Umbilical cord (tissue), 2 donors: ENCODE measurements around the gene CALR3. TPM values are rescaled to one million over a fixed set of nuclear protein-coding genes. Genes with fewer than 3 reads are reported as not detected.
"Not testable (repeated sequence)": the region's sequence is repeated elsewhere in the genome, so short reads cannot be mapped to it uniquely, and the experiment has no call there.

Source experiments
- DNase-seq: peaks from one replicate; pipeline ENCODE4 v3.0.0-alpha.2; 2015; ENCODE audit warnings: low spot score
- total RNA-seq: library from RNA; depleted of rRNA; stranded (reverse); fragments of >200 nt; gene quantifications from one replicate; pipeline ENCODE4 v1.2.3, GENCODE V29; 2014; ENCODE audit warnings: low replicate concordance; ENCODE audit not compliant: insufficient read depth

The CALR3 gene
- total RNA-seq, 1 donor from 2014 or later = not detected

DNA sequence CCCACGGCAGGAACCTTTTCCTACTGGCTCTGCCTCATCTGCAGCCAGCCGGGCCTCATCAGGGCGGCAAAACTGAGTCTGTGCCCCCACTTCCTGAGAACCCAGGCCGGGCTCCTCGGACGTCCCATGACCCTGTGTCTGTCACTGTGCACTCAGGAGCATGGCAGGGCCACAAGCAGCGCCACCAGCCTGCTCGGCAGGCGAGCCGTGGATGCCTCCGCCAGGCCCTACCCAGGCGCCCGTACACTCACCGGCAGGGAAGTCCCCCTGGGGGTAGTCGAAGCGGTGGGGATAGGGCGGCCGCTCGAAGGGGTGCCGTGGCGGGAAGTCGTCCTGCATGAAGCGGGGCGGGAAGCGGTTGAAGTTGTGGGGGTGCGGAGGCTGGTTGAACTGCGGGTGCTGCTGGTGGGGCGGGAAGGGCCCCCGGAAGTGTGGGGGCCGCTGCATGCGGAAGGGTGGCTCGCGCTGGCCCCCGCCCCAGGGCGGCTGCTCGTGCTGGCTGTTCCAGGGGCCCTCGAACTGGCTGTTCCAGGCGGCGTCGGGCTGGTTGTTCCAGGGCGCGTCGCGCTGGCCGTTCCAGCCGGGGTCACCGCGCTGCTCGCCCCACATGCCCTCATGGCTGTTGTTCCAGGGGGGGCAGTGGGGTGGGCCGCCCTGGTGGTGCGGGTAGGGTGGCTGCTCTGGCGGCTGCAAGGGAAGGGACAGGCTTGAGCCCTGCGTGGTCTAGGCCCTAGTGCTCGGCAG, 29.2 kb upstream of the CALR3 start:
- DNase-seq = no peak

DNA sequence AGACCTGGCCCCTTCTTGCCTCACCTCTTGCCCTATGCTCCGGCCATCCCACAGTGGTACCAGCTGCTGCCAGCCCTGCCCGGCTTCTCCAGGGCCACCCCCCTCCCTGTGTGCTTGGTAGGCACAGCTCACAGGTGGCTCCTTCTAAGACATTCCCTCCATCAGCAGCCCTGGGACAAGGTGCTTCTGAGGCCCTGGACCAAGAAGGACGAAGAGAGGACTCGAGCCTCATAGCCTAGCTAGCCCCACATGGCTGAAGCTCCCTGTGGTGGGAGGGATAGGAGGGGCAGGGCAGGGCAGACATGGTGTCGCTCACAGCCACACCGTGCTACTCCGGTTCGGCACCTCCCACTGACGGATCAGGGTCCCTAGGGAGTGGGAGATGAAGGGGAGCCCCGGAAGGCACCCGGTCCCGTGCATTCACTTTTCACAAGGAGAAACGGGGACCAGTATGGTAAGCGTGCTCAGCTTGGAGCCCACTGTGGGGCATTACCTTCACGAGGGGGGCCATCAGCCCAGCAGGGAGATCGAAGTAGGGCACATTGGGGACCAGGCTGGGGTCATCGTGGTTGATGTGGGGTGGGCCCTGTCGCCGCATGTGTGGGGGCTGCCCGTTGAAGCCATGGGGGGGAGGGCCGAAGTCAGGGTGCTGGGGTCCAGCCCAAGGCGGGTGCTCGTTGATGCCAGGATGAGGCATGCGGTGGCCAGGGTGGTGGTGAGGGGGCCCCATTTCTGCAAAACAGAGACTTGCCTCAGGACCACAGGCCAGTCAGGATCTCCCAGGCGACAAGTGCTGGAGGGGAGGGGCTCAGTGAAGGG, 26.8 kb upstream of the CALR3 start:
- DNase-seq = no peak

DNA sequence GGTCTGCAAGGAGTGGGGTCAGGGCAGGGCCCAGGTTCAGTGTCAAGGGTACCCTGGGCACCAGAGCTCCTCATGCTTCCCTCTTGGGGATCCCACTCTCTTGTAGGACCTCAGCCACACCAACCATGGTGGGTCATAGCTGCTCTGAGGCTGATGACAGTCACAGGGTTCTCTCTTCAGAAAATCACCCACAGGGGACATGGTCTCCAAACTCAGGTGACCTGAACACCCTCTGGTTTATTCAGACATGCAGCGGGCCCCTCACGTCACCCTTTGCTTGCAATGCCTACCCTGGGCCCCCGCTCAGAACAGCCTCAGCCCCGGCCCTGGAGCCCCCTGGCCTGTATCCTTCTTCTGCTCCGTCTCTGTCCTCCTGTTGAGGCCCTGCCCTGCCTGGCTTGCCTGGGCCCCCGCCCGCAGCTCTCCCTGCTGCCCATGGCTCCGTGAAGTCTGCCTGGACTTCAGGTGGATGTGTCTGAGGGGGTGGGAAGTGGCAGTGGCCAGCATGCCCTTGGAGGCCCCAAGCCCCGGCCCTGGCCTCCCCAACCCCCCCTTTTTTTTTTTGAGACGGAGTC, 25.8 kb upstream of the CALR3 start:
- no peak for DNase-seq

DNA sequence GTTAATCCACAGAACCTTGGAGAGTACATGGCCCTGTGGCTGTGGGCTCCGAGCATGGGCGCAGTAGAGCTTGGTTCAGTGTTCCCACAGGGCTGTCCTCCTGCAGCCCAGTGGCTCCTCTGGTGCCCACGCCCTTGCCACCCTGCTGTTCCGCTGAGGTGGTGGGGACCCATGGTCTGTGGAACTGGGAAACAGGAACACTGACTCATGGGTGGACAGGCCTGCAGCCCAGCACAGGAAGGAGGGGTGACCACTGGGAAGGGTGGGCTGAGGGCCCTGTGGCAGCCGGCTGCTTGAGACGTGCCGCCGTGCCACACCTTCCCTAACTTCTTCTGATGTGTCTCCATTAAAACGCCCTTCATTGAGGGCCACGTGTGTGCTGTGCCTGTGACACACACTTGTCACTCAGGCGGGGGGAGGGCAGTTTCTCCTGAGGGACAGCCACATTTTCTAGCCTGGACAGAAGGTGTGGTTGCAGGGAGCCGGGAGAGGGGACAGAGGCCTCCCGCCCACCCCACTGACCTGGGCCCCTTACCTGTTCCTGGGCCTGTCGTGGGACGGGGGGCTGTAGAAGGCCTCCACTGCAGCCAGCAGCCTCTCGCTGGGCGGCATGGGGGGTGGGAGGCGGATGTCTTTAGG, 25.1 kb upstream of the CALR3 start:
- DNase-seq = no peak

DNA sequence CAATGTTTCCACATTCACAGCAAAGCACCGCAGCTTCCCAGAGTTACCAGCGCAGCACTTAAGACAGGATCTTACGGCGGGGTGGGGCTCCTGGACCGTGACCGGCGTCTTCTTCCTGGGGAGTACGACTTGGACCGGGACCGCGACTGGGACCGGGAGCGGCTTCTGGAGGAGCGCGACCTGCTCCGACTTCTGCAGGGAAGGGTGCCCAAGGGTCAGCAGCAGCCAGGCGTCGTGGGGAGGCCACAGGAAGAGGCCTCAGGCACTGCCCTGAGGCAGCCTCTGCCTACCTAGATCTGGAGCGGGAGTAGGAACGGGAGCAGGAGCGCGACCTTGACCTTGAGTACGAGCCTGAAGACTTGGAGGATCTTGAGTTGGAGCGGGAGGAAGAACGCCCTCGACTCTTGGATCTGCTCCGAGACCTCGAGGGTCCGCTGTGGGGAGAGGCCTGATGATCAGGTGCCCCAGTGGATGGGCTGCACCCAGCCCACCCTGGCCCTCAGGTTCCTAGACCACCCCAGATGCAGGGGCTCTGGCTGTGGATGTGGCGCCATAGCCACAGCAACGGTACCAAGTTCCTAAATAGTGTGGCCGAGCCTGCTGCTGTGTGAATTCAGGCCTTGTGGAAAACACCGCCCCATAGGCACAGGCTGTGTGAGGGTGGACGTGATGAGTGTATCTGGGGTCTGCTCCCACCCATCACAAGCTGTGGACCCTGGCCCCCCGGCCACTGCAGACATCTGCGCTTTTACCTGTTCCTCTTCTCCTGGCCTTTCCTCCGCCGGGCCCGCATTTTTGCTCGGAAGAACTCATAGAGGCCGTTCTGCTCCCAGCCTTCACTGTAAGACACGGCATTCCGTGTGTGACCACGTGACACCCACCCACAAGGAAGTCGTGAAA, 24.4 kb upstream of the CALR3 start:
- DNase-seq = no peak

DNA sequence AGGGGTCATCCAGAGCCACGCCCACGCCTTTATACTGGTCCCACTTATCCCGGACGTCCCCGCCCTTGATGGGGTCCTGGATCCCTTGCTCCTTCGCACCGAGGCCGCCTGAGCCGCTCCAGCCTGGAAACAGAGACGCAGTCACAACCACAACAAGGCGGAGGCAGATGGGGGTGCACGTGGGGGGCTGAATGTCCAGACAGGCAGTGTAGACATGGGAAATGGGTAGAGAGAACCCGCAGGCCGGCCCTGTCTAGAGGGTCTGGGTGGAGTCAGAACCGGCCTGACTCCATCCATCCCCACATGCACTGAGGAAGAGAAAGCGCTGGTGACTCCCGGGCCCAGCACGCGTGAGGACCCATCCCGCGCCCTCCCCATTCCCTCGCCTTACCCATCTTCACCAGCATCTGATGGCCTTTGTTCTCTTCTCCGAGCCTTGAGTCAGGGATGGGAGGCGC, 23.3 kb upstream of the CALR3 start:
- no peak for DNase-seq

DNA sequence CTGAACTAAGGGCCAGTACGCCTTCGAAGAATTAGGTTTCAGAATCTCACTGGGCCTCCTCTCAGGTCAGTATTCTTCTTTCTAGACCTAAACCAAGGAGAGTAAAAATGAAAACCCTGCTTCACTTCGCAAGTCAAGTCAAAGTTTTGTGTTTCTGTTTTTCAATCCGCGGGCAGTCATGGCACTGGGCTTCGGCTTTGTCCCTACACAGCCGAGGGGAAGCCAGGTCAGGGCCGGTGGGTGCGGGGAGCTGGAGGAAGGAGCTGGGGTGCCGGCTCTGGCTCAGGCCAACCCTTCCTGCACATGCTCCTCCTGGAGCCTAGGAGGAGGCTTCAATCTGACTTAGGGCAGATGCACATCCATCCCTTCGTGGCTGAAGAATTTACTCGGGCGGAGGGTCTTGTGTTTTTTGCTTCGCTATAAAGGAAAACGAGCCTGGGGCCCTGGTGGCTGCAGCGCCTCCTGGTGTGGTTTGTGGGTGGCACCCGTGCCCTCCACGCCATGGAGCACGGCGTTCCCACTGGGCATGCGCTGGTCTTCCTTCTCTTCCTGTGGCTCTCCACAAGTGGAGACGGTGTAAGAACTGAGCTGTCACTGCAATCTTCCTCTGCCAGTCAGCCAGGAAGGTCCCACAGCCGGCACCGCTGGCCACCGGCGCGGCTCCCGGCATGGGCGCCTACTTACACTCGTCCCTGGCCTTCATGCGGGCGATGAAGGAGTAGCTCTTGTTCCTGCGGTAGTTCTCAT, 22.7 kb upstream of the CALR3 start:
- DNase-seq = no peak

DNA sequence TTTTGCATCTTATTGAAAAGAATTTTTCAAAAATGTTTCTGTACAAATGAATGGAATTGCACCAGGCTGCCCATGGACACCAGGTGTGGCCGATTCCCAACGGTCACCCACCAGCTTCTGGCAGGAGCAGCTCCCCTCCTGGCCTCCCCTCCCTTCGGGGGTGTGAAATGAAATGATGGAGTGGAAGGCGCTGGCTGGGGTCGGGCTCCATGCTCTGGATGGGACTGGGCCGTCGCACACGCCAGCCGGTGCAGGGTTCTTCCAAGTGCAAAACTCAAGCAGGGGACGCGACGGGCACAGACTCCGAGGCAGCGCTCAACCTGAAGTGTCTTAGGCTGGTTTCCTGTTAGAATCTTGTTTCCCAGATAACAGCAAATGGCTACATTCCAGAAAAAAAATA, 22.1 kb upstream of the CALR3 start:
- no peak for DNase-seq

DNA sequence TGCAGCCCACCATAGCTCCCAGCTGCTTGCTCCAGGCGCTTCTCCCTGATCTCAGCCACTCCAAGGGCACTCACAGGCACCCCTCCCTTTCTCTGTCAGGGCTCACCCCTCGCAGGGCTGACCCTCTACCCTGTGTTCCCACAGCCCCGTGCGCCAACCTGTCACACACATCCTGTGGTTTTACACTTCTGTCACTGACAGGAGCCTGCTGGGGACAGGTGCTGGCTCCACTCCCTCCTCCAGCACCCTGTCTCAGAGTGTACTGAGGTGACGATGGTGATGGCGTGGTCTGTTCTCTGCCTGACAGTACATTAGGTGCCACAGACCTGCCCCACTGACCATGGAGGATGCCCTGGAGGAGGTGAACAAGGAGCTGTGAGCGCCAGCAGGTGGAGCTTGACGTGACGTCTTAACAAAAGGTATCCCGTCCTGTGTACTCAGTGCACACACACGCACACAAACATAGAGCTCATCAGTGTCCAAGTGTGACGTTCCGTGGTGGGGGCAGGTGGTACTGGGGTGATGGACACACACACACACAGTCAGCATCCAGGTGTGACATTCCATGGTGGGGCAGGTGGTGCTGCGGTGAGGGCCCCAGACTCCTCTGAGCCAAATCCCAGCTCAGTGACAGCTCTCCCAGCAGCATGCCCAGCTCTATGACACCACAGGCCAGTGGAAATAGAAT, 21.1 kb upstream of the CALR3 start:
- no peak for DNase-seq

DNA sequence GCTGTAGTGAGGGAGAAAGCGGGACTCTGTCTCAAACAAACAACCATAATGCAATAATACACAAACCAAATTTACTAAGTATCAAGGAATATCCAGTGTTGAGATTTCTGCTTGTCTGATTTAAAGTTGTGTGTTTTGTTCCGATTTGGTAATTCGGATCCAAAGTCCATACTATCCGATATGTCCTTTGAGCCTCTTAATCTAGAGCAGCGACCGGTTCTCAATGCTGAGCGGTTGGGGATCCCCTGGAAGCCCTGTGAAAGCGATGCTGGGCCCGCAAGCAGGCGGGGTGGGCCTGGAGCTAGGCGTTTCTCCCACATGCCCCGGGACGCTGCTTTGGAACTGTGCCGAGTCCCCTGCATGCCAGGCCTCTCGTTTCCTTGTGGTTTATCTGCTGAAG, 20.4 kb upstream of the CALR3 start:
- no peak for DNase-seq

DNA sequence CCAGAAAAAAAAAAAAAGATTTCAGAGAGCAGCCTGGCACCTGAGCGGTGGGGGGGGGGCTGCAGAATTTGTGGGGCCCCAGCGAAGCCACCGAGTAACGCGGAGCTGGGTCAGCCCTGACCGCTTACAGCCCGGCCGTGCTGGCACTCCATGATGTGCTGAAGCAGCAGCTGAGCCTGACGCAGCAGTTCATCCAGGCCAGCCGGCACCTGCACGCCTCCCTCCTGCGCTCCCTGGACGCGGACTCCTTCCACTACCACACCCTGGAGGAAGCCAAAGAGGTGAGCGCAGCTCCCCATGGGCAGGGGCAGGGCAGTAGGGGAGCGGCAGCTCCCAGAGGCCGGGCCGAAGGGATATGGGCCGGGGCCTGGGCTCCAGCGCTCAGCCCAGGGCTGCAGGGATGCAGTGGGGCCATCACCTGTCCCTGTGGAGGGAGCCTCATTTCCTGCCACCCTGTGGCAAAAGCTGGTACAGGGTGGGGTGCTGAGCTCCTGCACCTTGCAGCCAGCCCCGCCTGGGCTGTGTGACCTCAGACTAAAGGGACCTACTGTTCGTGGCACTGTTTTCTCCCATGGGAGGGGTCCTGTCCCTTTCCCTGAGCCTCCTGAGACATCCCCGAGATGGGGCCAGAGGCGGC, 18.5 kb upstream of the CALR3 start:
- no peak for DNase-seq

DNA sequence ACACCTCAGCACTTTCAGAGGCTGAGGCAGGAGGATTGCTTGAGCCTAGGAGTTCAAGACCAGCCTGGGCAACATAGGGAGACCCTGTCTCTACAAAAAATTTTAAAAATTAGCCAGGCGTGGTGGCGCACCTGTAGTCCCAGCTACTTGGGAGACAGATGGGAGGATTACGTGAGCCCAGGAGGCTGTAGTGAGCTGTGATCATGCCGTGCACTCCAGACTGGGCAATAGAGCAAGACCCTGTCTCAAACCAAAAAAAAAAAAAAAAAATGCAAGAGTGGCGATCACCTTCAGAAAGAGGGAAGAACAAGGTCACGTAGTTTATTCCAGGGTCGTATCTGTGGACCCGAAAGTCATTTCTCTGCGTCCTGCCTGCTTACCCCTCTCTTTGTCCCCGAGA, 16.6 kb upstream of the CALR3 start:
- not testable (repeated sequence) for DNase-seq

DNA sequence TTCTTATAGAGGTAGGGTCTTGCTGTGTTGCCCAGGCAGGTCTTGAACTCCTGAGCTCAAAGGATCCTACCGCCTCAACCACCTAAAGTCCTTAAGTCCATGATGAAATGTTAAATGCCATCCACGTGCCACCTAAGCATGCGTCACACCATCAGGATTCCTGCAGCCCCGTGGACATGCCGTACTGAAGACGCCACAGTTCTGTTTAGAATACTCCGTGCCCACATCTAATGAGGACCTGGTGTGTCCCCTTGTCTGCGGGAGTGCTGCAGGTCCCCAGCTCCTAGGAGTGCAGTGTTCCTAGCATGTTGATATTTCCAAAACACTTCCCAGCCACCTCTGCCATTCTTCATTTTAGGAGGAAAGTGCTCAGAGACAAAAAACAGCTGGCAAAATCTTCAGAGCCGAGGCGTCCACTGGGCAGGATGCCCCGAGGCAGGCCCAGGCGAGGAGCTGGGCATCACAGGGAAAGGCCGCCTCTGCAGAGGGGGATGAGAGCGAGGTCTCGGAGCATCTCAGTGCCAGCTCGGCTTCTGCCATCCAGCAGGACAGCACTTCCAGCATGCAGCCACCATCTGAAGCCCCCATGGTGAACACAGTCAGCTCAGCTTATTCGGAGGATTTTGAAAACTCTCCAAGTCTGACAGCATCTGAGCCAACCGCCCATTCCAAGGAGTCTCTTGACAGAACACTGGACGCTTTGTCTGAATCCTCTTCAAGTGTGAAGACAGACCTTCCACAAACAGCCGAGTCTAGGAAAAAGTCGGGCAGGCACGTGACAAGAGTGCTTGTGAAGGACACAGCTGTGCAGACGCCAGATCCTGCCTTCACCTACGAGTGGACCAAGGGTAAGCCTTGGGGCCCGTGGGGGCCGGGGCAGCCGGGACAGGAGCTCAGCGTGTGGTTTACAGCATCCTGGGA, 13.4 kb upstream of the CALR3 start:
- DNase-seq = no peak

DNA sequence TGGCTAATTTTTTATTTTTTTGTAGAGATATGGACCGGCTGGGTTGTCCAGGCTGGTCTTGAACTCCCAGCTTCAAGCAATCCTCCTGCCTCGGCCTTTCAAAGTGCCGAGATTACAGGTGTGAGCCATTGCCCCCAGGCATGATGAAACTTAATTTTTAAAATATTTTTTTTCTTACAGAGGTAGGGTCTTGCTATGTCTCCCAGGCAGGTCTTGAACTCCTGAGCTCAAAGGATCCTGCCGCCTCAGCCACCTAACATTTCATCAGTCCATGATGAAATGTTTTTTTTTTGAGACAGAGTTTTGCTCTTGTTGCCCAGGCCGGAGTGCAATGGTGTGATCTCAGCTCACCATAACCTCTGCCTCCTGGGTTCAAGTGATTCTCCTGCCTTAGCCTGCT, 12.6 kb upstream of the CALR3 start:
- DNase-seq = no peak

DNA sequence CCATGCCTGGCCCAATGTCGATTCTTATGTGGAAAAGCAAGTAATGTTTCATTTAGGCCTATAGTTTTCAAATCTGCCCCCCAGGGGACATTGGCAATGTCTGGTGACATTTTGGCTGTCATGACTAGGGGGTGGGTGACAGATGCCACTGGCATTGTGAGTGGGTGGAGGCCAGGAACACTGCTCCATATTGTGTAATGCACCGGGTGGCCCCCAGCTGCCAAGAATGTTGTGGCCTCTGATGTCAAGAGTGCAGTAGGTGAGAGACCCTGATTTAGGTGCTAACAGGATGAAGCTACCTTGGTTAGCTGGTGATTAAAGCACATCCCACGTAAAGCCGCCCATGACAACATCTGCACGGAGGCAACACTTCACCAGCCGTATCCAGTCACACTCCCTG, 11.0 kb upstream of the CALR3 start:
- DNase-seq = no peak

DNA sequence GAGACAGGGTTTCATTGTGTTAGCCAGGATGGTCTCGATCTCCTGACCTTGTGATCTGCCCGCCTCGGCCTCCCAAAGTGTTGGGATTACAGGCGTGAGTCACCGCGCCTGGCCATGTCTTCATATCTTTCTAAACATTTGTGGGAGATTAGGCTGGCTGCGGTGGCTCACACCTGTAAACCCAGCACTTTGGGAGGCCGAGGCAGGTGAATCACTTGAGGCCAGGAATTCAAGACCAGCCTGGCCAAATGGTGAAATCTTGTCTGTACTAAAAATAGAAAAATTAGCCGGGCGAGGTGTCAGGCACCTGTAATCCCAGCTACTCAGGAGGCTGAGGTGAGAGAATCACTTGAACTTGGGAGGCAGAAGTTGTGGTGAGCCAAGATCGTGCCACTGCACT, 10.2 kb upstream of the CALR3 start:
- DNase-seq = not testable (repeated sequence)

DNA sequence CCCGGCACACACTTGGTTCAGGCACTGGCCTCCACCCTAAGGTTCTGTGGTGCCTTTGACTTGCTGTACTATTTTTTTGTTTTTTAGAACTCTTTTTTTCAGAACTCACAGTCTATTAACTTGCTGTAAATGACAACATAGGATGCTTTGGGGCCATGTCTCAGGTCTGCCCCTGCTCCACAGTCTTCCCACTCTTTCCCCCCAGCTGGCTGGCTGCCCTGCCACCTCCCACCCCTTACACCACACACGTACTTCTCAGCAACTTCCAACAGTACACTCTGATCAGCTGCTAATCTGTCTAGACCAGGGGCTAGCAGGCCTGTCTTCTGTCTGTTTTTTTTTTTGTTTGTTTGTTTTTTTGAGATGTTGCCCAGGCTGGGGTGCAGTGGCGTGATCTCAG, 8.3 kb upstream of the CALR3 start:
- DNase-seq = no peak

DNA sequence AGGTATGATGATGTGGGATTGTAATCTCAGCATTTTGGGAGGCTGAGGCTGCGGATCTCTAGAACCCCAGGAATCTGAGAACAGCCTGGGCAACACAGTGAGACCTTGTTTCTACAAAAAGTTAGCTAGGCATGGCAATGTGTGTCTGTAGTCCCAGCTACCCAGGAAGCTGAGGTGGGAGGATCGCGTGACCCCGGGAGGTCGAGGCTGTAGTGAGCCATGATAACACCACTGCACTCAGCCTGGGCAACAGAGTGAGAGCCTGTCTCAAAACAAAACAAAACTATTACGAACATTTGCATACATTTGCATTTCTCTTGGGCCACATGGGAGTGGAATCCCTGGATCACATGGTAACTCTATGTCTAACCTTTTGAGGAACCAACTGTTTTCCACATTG, 1.9 kb upstream of the CALR3 start:
- DNase-seq = no peak
